Astrocyte of the cerebellum (primary cell): ENCODE results near the gene IFT122.

Experiments used
- DNase-seq: peaks from one replicate; pipeline ENCODE4 v3.0.0-alpha.2; 2011; ENCODE audit warnings: low read depth
- H3K4me3 ChIP-seq: 2 replicates; pipeline ENCODE4 v1.5.1; 2011; ENCODE audit warnings: mild to moderate bottlenecking, low read depth, low read length, moderate library complexity
- CTCF ChIP-seq: IDR thresholded peaks from 2 replicates; pipeline ENCODE4 v1.5.1; 2012; ENCODE audit warnings: low read length, low read depth, moderate library complexity, mild to moderate bottlenecking; ENCODE audit errors: missing control alignments
- in situ Hi-C: cut with HindIII; loops from 2 replicates; pipeline ENCODE4 v1.10.0; 2017; ENCODE audit warnings: low sequenced_read_pairs

IFT122 gene

GRCh38 chr3:129522953-129523352 is 82.9 kb downstream of the IFT122 start:
- DNase-seq: no peak
- no peak for TF ChIP-seq CTCF
- no peak overlapping the region for H3K4me3 ChIP-seq
- in situ Hi-C loops: no loop called here

- no peak overlapping the region for H3K4me3 ChIP-seq
- in situ Hi-C loops: no loop called here
- no peak for DNase-seq
- TF ChIP-seq CTCF: no peak
Measured at GRCh38 chr3:129524081-129524480, 84.1 kb downstream of the IFT122 start.

- DNase-seq: no peak
- in situ Hi-C loops: no loop called here
- TF ChIP-seq CTCF: no peak
- H3K4me3 ChIP-seq: no peak overlapping the region
Measured at GRCh38 chr3:129525341-129525968, 85.4 kb downstream of the IFT122 start.

GRCh38 chr3:129526121-129526900 is 86.3 kb downstream of the IFT122 start:
- no peak overlapping the region for H3K4me3 ChIP-seq
- in situ Hi-C loops: no loop called here
- DNase-seq: no peak
- TF ChIP-seq CTCF: no peak

GRCh38 chr3:129527262-129527661 is 87.2 kb downstream of the IFT122 start:
- H3K4me3 ChIP-seq: no peak overlapping the region
- in situ Hi-C loops: no loop called here
- DNase-seq: no peak
- TF ChIP-seq CTCF: no peak

GRCh38 chr3:129528589-129529100 is 88.6 kb downstream of the IFT122 start, which contains the start of gene RHO:
Gene RHO, plus strand, starts transcription at chr3:129528639. Its CDS starts 95 bp downstream, at chr3:129528734.
- TF ChIP-seq CTCF: no peak
- DNase-seq: no peak
- in situ Hi-C loops: no loop called here
- no peak within 1 kb of the TSS for H3K4me3 ChIP-seq
